Measurements from ENCODE around the gene UBE2S.
A peak's percentile ranks its signal among the peaks of the same experiment; 100 is the strongest.

UBE2S gene

GRCh38 chr19:55384131-55384919 lies 23.3 kb downstream of the UBE2S start, which contains the start of gene TMEM238:
Gene TMEM238 (minus strand): TSS chr19:55384292. CDS start chr19:55384259, 33 bp downstream.
- Histone ChIP-seq H3K4me2 (ENCODE audit: low read depth, low read length, poor library complexity, severe bottlenecking) (peak within 1 kb of the TSS; percentile 91), H3K4me1 (ENCODE audit: insufficient read depth, low read length, poor library complexity, severe bottlenecking) (peaks cover 43% of the 10 kb centered on the region), H3K9me2 (replicated peaks; ENCODE audit: low read depth, low read length) (no peaks in the 10 kb centered on the region), H3K9me3 (ENCODE audit: insufficient read depth, low read depth, low read length) (no peaks in the 10 kb centered on the region), H2AFZ (ENCODE audit: low read length) (peak within 1 kb of the TSS; percentile 82), H3K36me3 (ENCODE audit: insufficient read depth, low read length) (peaks cover 21% of the 10 kb centered on the region; the same call in 1 of the 2 replicates), H3F3A (ENCODE audit: low read depth) (no peaks in the 10 kb centered on the region), H3K9ac (ENCODE audit: low read depth, low read length, poor library complexity, severe bottlenecking) (peak within 1 kb of the TSS; percentile 99), H3K79me2 (ENCODE audit: insufficient read depth, low read length) (peaks cover 50% of the 10 kb centered on the region), H4K20me1 (ENCODE audit: insufficient read depth, low read length, poor library complexity, severe bottlenecking) (peaks cover 35% of the 10 kb centered on the region), H3K4me3 (ENCODE audit: low read length, poor library complexity, severe bottlenecking) (peak within 1 kb of the TSS; percentile 100), H3K27me3 (ENCODE audit: insufficient read depth, low read length, poor library complexity, severe bottlenecking) (no peaks in the 10 kb centered on the region)
- no peak for TF ChIP-seq CTCF (conservative IDR thresholded peaks at IDR 0.05; ENCODE audit: low read length)
- no peak for TF ChIP-seq EZH2phosphoT487 (IDR thresholded peaks at IDR 0.05; ENCODE audit: borderline replicate concordance)

DNA sequence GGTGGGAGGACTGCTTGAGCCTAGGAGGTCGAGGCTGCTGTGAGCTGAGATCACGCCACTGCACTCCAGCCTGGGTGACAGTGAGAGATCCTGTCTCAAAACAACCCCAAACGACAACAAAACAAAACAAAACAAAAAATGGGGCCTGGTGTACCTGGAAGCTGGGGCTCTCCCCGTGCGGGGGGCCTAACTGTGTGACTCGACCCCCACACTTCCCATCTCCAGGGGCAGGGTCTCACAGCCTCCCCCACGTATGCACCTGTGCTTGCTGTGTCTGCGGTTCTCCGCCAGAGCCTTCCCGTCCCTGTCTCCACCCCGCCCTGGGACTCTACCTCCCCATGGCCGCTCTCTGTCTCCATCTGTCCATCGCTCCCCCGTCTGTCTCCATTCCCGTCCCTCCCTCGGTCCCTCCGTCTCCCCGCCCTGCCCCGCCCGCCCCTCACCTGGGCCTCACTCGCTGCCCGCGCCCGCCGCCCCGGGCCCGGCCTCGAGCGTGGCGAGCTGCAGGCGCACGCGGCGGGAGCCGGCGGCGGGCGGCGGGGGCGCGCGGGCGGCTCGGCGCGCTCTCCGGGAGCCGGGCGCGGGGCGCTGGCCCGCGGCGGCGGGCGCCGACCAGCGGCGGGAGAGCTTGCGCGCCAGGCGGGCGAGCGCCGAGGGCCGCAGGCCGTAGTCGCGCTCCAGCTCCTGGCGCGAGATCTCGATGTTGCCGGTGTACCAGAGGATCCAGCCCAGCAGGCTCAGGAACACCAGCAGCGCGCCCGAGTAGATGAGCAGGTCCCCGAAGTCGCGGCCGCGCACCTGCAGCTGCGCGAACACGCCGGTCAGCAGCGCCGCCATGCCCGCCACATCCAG lies 24.1 kb downstream of the UBE2S start:
- H3K79me2 ChIP-seq (ENCODE audit: insufficient read depth, low read length): peaks cover 42% of the 10 kb centered on the region

More for the DNA sequence above, 24.1 kb downstream of the UBE2S start:
- H2AFZ ChIP-seq (ENCODE audit: low read length): peak overlapping the region; percentile 82
- no peaks in the 10 kb centered on the region for H3F3A ChIP-seq (ENCODE audit: low read depth)
- no peaks in the 10 kb centered on the region for H3K9me3 ChIP-seq (ENCODE audit: insufficient read depth, low read depth, low read length)
- peaks cover 13% of the 10 kb centered on the region; the same call in 1 of the 2 replicates for H3K36me3 ChIP-seq (ENCODE audit: insufficient read depth, low read length)
- H3K9ac ChIP-seq (ENCODE audit: low read depth, low read length, poor library complexity, severe bottlenecking): peak overlapping the region; percentile 84
- peaks cover 40% of the 10 kb centered on the region for H3K4me1 ChIP-seq (ENCODE audit: insufficient read depth, low read length, poor library complexity, severe bottlenecking)
- H3K9me2 ChIP-seq (replicated peaks; ENCODE audit: low read depth, low read length): no peaks in the 10 kb centered on the region
- H4K20me1 ChIP-seq (ENCODE audit: insufficient read depth, low read length, poor library complexity, severe bottlenecking): peaks cover 27% of the 10 kb centered on the region
- no peaks in the 10 kb centered on the region for H3K27me3 ChIP-seq (ENCODE audit: insufficient read depth, low read length, poor library complexity, severe bottlenecking)
- peak overlapping the region; percentile 91 for H3K4me2 ChIP-seq (ENCODE audit: low read depth, low read length, poor library complexity, severe bottlenecking)
- H3K4me3 ChIP-seq (ENCODE audit: low read length, poor library complexity, severe bottlenecking): peak overlapping the region; percentile 100
- TF ChIP-seq CTCF (conservative IDR thresholded peaks at IDR 0.05; ENCODE audit: low read length) (no peak), EZH2phosphoT487 (IDR thresholded peaks at IDR 0.05; ENCODE audit: borderline replicate concordance) (no peak)
